Measurements from ENCODE around the gene ELMOD3.

Gene ELMOD3

DNA sequence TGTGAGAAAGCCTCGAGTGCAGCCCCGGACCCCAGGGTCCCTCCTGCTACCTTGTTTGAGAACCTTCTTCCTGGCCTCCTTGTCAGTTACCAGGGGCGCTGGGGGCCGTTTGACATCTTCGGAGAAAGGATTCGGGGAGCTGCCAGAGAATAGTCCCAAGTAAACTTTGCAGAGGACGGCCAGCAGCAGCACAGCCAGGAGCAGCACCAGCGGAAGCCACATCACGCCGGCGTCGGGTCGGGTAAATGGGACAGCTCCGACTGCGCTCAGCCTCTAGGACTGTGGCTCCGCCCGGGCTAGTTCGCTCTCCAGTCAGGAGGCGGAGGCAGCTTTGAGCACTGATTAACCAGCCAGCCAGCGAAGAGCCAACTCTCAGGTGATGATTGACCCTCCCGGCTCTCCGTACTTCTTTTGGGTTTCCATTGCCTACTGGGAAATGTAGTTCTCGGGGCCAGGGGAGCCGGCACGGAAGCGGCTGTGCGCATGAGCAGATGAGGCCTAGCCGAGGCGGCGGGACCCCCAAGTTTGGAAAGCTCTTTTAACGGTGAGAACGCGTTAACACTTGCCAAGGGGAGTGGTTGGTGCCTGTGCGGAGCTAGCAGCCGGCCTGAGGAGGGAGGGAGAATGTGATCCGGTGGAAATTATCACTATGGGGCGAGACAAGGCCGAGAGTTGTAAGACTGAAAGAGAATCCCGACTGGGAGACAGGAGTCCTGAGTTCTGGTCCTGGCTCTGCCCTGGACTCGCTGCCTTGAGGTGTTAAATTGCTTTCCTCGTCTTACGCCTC is at the start of gene ELMOD3, which contains the start of gene RETSAT:
Gene ELMOD3, plus strand, starts transcription at position 484 of the 787 bp plus-strand sequence. CDS start 2,430 bp downstream, outside the sequence.
Gene RETSAT, minus strand, starts transcription at position 243 of the 787 bp plus-strand sequence. Its CDS starts 21 bp downstream, at position 222.
- in situ Hi-C loops (cut with MboI; ENCODE audit: low sequenced_read_pairs), result no loop called here

DNA sequence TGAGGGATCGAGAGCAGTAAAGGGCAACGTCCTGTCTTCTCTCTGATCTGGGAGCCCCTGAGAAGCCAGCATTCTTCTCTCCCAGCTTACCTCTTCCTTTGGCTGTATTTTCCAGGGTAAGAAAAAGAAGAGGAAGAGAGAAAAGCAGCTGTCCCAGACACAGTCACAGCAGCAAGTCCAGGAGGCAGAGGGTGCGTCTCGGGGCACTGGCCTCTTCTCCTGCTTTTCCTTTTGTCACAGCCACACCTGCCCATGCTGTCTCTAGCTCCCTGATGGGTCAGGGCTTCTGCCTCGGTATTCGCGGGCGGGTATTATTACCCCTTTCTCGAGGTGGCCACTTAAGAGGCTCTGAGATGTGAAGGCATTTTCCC is 47.1 kb upstream of the ELMOD3 start:
- in situ Hi-C loops (cut with MboI; ENCODE audit: low sequenced_read_pairs), result loop anchor here (25.0 kb wide), 1 partner anchor 370 kb away; no protein-coding TSS in a partner anchor

DNA sequence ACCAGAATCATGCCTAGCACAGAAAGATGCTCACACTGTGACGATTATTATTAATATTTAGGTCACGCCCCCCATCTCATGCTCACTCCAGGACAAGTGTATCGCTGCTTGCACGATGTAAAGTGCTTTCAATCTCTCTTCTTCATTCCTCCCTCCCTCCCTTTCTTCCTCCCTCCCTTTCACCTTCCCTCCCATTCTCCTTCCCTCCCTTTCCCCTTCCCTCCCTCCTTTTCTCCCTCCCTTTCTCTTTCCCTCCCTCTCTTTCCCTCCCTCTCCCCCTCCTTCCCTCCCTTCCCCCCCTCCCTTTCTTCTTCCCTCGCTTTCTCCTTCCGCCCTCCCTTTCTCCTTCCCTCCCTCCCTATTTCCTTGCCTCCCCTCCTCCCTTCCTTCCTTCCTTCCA is 46.4 kb upstream of the ELMOD3 start:
- in situ Hi-C loops (cut with MboI; ENCODE audit: low sequenced_read_pairs), result loop anchor here (25.0 kb wide), 1 partner anchor 371 kb away; no protein-coding TSS in a partner anchor

DNA sequence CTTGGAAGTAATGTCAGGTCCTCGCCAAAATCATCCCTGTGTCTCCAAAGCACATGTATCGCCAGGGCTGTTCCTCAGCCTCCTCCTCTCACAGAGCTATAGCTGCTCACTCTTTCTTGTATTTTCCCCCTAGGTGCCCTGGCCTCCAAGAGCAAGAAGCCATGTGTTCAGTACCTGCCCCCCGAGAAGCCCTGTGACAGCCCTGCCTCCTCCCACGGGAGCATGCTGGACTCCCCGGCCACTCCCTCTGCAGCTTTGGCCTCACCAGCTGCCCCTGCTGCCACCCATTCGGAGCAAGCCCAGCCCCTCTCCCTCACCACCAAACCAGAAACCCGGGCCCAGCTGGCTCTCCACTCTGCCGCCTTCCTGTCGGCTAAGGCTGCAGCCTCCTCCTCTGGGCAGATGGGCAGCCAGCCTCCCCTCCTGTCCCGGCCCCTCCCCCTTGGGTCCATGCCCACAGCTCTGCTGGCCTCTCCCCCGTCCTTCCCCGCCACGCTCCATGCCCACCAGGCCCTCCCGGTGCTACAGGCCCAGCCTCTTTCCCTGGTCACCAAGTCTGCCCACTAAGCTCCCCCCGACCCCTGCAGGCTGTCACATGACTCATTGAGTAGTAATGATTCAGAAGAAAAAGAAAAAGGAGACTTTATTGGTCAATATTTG is 45.5 kb upstream of the ELMOD3 start:
- in situ Hi-C loops (cut with MboI; ENCODE audit: low sequenced_read_pairs), result loop anchor here (25.0 kb wide), 1 partner anchor 372 kb away; no protein-coding TSS in a partner anchor

DNA sequence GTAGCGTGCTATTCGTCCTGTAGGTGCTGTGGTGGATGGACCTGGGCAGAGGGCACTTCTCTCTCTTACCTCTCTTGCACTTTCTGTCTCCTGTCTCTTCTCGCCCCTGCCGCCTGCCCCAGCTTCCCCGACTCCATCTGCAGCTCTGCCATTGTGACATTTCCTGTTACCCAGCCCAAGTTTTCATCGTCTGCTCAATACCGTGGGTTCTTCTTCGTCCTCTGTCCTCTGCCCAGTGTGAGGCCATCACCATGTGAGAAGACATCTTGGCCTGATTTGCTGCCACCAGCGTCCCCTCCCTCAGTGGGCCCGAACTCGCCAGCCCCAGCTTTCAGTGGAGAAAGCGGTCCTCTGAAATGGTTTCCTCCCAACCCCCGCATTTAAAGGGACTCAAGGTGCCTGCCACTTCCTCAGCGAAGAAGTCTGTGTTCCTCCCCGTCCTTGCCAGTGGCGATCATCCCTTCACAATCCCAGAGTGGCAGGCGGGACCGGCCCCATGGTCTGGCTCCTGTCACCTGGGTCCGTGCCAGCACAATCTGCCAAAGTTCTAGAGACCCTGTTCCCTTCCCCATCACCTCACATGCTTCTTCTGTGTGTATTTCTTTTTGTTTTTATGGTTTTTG is 44.8 kb upstream of the ELMOD3 start:
- in situ Hi-C loops (cut with MboI; ENCODE audit: low sequenced_read_pairs), result loop anchor here (25.0 kb wide), 1 partner anchor 373 kb away; no protein-coding TSS in a partner anchor

DNA sequence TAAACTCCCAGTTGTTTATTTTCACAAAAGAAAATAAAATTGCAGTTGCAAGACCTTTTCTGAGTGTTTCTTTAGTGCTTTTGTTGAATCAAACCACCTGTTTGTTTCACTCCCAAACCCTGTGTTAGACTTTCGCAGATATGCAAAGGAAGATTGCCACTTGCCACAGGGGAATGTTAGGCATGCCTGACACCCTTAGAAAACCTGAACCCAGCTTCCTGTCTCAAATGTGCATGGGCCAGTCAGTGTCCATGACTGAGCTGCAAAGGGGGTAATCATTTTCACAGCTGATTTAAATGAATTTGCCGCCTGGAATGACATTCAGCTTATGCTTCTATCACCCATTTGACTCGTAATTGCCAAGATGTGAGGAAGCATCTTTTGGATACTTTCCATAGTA is 44.2 kb upstream of the ELMOD3 start:
- in situ Hi-C loops (cut with MboI; ENCODE audit: low sequenced_read_pairs), result loop anchor here (25.0 kb wide), 1 partner anchor 373 kb away; no protein-coding TSS in a partner anchor

DNA sequence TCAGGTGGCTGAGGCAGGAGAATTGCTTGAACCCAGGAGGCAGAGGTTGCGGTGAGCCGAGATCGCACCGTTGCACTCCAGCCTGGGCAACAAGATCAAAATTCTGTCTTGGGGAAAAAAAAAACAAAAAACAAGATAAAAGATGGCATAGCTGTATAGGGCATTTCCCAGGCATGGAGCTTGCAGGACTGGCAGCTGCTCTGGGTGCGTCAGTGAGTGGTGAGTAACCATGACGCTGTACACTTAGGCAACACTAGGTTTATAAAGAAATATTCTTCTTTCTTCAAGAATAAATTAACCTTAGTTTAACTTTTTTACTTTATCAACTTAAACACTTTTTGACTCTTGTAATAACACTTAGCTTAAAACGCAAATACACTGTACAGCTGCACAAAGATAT is 42.2 kb upstream of the ELMOD3 start:
- in situ Hi-C loops (cut with MboI; ENCODE audit: low sequenced_read_pairs), result loop anchor here (25.0 kb wide), 1 partner anchor 375 kb away; no protein-coding TSS in a partner anchor

DNA sequence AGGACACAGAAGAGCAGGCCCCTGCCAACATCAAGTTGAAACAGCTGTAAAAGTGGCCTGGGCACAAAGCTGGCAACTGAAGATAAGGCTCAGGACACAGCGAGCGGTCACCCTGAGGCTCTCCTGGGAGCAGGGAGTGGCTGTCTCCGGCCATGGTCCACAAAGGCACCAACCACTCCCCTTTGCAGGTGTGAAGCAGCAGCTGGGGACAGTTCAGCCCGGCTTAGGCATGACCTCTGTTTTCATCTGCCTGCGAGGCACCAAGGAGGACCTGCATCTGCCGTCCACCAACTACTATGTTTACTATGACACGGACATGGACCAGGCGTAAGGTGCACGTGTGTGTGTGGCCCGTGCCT is 39.7 kb upstream of the ELMOD3 start:
- in situ Hi-C loops (cut with MboI; ENCODE audit: low sequenced_read_pairs), result loop anchor here (25.0 kb wide), 1 partner anchor 378 kb away; no protein-coding TSS in a partner anchor

DNA sequence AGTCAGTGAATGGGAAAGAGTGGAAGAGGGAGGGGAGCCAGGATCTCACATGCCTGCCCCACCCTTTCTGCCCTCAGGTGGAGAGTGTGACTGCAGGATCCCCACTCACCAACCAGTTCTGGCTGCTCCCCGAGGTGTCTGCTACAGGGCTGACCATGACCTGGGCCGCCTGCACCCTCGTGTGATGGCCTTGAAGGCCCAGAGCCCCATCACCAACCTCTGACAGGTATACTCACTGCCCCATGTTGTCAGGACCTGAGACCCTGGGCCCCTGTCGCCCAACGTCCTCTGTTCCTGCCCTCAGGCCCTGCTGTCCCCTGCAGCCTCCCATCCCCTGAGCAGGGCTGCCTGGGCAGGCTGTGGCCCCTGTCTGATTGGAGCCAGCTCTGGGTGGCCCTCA is 38.6 kb upstream of the ELMOD3 start:
- in situ Hi-C loops (cut with MboI; ENCODE audit: low sequenced_read_pairs), result loop anchor here (25.0 kb wide), 1 partner anchor 379 kb away; no protein-coding TSS in a partner anchor

DNA sequence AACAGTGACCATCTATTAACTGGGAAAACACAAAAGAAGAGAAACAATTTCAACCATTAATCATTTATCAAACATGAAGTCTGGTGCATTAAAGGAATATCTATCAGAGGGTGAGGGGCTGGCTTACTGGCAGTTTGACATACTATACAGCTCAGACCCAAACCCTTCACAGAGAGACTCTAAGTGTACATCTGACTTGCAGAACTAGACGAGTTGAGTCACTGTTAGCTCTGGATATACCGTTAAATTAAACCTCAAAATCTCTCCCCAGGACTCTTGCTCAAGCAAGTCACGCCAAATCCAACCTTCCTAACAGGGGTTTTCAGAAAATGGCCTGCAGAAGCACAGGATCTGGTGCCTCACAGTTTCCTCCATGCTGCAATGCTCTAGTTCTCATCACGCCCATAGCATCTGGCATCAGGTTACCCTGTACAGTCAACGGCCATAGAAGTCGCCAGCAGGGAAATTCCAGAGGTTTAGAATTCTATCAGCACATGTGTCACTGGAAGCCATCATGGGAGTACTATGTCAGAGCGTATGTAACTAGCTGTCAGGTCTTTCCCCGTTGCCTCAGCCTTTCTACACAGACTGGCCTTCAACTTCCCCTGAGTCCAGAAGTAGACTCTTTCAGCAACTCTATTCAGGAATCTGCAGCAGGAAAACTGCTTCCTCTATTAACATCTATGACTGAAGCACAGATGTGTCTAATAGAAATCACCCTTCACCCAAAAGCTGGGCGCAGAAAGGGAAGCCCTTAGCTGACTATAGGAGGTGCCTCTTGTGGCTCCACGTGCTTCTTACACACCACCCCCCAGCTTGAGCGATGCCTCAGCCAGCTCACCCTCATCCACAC is 36.1 kb upstream of the ELMOD3 start:
- in situ Hi-C loops (cut with MboI; ENCODE audit: low sequenced_read_pairs), result loop anchor here (25.0 kb wide), 1 partner anchor 381 kb away; no protein-coding TSS in a partner anchor

DNA sequence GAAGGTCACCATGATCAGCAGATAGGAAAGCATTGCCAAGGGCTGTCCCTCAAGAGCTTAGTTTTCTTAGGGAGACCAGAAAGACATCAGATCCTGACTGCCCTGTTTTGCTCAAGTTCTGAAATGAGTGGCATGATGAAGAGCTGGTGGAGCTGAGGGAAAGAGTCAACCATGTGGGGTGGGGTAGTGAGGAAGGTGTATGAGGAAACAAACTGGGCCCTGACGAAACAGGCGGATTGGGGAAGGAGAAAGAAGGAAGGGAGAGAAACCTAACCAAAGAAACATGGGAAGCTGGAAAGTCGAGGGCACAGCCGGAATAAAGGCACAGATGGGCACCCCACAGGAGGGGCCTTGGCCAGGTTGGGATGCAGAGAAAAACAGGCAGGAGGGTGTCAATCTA is 34.8 kb upstream of the ELMOD3 start:
- in situ Hi-C loops (cut with MboI; ENCODE audit: low sequenced_read_pairs), result loop anchor here (25.0 kb wide), 1 partner anchor 382 kb away; no protein-coding TSS in a partner anchor

DNA sequence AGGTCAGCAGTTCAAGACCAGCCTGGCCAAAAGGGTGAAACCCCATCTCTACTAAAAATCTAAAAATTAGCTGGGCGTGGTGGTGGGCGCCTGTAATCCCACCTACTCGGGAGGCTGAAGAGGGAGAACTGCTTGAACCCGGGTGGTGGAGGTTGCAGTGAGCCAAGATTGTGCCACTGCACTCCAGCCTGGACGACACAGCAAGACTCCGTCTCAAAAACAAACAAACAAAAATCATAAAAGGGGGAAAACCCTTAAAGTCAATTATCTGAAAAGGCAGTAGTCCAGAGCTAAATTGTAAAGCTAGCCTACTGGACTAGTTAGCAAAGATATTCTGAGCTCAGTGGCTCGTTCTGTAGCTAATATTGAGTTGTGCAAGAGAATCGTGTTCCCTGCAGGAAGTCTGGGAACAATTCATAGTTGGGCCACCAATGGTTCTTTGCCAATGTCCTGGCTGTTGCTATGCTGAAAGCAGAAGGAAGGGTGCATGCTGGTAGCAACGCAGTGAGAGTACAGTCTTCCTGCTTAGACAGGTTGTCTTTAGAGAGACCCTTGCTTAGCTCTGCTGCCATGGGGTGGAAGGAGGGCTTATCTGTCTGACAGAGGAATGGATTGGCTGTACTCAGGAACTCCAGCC is 31.1 kb upstream of the ELMOD3 start:
- in situ Hi-C loops (cut with MboI; ENCODE audit: low sequenced_read_pairs), result loop anchor here (25.0 kb wide), 1 partner anchor 386 kb away; no protein-coding TSS in a partner anchor

DNA sequence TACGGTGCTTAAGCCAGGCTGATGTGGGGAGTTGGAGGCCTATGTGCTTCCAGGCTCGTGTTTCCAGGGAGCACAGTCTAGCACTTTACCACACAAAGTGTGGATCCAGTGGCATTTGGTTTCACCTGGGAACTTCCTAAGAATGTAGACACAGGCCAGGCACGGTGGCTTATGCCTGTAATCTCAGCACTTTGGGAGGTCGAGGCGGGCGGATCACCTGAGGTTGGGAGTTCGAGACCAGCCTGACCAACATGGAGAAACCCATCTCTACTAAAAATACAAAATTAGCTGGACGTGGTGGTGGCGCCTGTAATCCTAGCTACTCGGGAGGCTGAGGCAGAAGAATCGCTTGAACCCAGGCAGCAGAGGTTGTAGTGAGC is 30.6 kb upstream of the ELMOD3 start:
- in situ Hi-C loops (cut with MboI; ENCODE audit: low sequenced_read_pairs), result loop anchor here (25.0 kb wide), 1 partner anchor 387 kb away; no protein-coding TSS in a partner anchor

DNA sequence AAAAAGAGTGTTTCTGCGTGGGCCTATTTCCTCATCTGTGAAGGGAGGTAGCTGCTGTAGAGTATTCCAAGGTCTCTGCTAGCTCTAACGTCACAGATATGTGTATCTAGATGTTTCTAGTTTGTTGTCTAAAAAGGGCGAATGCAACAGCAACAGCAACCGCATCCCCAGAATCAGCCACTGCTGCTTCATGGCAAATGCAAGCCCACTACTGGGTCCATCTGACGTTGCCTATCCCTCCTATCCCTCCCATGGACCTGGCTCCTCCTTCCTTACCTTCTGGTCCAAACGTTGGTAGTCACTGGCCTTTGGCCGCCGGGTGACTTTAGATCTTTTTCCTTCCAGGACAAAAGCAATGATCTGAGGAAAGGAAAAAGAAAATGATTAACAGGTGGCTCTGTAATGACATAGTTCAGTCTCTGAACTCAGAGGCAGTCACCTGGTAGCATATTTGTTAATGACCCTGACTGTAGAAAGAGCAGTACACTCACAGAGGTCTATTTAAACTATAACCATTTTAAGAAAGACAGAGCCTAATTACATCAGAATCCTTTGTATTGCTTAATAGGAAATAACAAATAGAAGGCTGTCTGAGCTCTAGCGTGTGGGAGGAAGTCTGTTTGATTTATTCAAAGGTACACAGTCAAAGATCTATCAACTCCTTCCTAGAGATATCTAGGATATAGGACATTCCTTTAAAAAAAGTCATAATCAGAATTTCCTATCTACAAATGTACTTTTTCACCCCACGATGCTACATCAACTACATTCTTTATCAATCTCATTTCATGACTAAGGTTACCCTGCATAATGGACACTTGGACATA is 29.7 kb upstream of the ELMOD3 start:
- in situ Hi-C loops (cut with MboI; ENCODE audit: low sequenced_read_pairs), result loop anchor here (25.0 kb wide), 1 partner anchor 388 kb away; no protein-coding TSS in a partner anchor

DNA sequence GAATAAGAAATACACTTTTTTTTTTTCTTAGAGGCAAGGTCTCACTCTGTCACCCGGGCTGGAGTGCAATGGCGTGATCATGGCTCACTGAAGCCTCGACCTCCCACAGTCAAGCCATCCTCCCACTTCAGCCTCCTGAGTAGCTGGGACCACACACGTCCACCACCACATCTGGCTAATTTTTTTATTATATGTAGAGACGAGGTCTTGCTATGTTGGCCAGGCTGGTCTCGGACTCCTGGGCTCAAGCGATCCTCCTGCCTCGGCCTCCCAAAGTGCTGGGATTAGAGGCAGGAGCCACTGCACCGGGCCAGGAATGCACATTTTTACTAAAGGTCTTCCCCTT is 29.1 kb upstream of the ELMOD3 start:
- in situ Hi-C loops (cut with MboI; ENCODE audit: low sequenced_read_pairs), result no loop called here

DNA sequence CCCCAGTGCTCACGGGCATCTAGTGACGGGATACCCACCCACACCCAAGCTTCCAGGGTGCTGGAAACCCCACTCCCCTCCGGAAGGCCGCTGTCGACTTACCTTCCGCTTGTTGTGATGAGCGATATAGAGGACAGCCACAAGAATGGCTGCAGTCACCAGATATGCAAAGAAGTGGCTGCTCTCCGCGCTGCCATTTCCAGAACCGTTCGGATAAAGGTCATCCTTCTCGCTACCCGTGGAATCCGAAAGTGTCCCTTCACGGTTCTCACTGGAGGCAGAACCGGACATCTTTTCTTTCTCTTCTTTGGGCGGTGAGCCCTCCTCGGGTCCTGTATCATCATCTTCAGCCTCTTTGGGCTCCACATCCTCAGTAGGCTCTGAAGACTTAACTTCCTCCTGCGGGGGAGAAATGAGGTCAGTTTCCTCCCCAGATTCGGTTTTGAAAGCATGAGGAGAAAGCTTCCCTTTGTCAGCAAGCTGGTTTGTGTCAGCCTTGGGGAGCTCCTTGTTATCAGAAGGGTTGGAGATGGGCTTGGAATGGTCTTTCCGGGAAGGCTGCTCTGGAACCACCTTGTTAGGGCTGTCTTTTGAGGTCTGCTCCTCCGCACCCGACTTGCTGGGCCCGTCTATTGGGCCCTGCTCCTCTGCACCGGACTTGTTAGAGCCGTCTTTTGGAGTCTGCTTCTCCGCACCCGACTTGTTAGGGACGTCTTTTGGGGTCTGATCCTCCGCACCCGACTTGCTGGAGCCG is 28.0 kb upstream of the ELMOD3 start:
- in situ Hi-C loops (cut with MboI; ENCODE audit: low sequenced_read_pairs), result no loop called here

DNA sequence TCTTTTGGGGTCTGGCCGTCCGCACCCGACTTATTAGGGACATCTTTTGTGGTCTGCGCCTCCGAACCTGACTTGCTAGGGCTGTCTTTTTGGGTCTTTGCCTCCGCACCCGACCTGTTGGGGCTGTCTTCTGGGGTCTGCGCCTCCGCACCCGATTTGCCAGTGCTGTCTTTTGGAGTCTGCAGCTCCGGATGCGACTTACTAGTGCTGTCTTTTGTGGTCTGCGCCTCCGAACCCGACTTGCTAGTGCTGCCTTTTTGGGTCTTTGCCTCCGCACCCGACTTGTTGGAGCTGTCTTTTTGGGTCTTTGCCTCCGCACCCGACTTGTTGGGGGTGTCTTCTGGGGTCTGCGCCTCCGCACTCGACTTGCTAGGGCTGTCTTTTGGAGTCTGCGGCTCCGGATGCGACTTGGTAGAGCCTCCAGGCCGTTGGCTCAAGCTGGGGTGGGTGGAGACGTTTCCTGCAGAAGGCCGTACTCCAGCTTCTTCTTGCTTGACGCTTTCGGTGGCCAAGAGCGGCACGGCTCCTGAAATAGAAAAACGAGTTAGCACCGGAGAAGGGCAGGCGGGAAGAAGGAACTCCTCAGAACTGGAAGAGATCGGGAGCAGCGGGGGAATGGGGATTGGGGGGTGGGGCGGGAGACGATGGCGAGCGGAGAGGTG is 27.3 kb upstream of the ELMOD3 start:
- in situ Hi-C loops (cut with MboI; ENCODE audit: low sequenced_read_pairs), result no loop called here
